ENCODE data around the gene ZNF740. TPM values are rescaled to one million over a fixed set of nuclear protein-coding genes. Genes with fewer than 3 reads are reported as not detected.

ZNF740 gene
- total RNA-seq, 1 experiment from 2014 or later: 41.2 TPM

GRCh38 chr12:53223389-53224060 is 43.0 kb downstream of the ZNF740 start:
- Histone ChIP-seq H3K9me3 (ENCODE audit: control insufficient read depth, low read depth, low read length) (no peaks in the 10 kb centered on the region), H4K8ac (replicated peaks; ENCODE audit: insufficient read length, low read depth, low read length) (no peak overlapping the region), H3K4me2 (ENCODE audit: insufficient read depth, insufficient read length, low read length) (peak overlapping the region; percentile 9), H2BK12ac (ENCODE audit: insufficient read length, low read depth, low read length) (no peak overlapping the region), H3K23ac (ENCODE audit: insufficient read length, low read depth, low read length) (no peak overlapping the region), H2BK5ac (ENCODE audit: insufficient read length, low read length) (no peak overlapping the region), H4K20me1 (ENCODE audit: control insufficient read depth, insufficient read depth, insufficient read length) (no peaks in the 10 kb centered on the region), H3K14ac (ENCODE audit: insufficient read depth, low read length) (no peak overlapping the region), H3K79me1 (ENCODE audit: insufficient read depth, low read depth, low read length, poor library complexity, severe bottlenecking) (no peaks in the 10 kb centered on the region), H3K23me2 (ENCODE audit: insufficient read length, low read depth, low read length, poor library complexity, severe bottlenecking) (peaks cover 22% of the 10 kb centered on the region), H3K27me3 (ENCODE audit: insufficient read depth, low read length) (peaks cover 3% of the 10 kb centered on the region; the same call in 1 of the 2 replicates), H3K9ac (ENCODE audit: extremely low read depth, insufficient read length, low read length) (no peak overlapping the region), H3T11ph (ENCODE audit: low read length) (no peak overlapping the region), H2AK5ac (ENCODE audit: insufficient read length, low read length) (no peak overlapping the region), H2BK15ac (ENCODE audit: low read depth, low read length) (no peak overlapping the region), H4K91ac (ENCODE audit: insufficient read length, low read depth, low read length) (no peak overlapping the region), H3K18ac (ENCODE audit: insufficient read length, low read depth, low read length) (no peak overlapping the region), H3K56ac (ENCODE audit: insufficient read length, low read depth, low read length) (no peak overlapping the region), H4K5ac (ENCODE audit: insufficient read length, low read depth, low read length) (no peak overlapping the region), H3K27ac (ENCODE audit: insufficient read length, low read depth, low read length) (no peak overlapping the region), H3K79me2 (ENCODE audit: insufficient read depth, low read length) (peaks cover 4% of the 10 kb centered on the region; the same call in 1 of the 2 replicates), H2AFZ (ENCODE audit: low read length) (no peak overlapping the region), H2BK120ac (ENCODE audit: low read depth, low read length, poor library complexity, severe bottlenecking) (no peak overlapping the region), H2BK20ac (ENCODE audit: low read depth, low read length, poor library complexity, severe bottlenecking) (no peak overlapping the region), H3K4me1 (ENCODE audit: insufficient read depth, low read length) (peaks cover 25% of the 10 kb centered on the region; the same call in 1 of the 2 replicates), H3K4ac (ENCODE audit: low read depth, low read length) (no peak overlapping the region)
- Mint-ChIP-seq H3K9me3 (no peaks in the 10 kb centered on the region), H3K36me3 (ENCODE audit: insufficient read depth in 1 of 3, low read depth in 3 of 3) (peaks cover 8 to 12% (median 11%) of the 10 kb centered on the region in 3 experiments; a peak in 6 of 7 replicates), H3K27me3 (ENCODE audit: low read depth) (peaks cover 10% of the 10 kb centered on the region), H3K27ac (peak overlapping the region in 2 of 3 experiments; percentile 75 to 90; a peak in 4 of 7 replicates), H3K4me1 (peaks cover 66% of the 10 kb centered on the region in 2 experiments), H3K4me3 (peak overlapping the region; percentile 27 to 74)
- peak; percentile 56 for DNase-seq
- WGBS (ENCODE audit: extremely low coverage, insufficient read length, low lambda C conversion rate): no CpG with 5 or more reads among the region's 16 CpGs
- TF ChIP-seq CTCF (conservative IDR thresholded peaks at IDR 0.05): no peak
